Measurements from ENCODE around the gene HCFC1. TPM values are rescaled to one million over a fixed set of nuclear protein-coding genes. Genes with fewer than 3 reads are reported as not detected.

Gene HCFC1
- total and polyA plus RNA-seq, 9 of the 15 experiments (the other 6 are each of a cell fraction or from before 2014, with no cell fraction given): 2.8 to 133 (median 17.1) TPM

DNA sequence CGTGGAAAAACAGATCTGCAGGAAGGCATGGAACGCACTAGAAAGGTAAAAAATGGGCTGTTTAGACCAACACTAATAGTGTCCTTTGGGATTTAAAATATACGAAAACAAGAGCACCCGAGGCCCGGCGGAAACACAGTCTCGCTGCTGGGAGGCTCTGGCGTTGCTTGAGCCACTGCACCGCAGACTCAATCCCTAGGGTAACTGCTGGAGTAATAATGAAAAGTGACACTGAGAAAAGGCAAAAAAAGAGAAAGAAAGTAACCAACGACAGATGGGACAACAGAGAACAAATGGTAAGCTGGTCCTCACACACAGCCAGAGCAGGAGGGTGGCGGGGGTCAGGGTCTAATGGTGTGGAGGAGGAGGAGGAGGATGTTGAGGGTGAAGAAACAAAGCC is 32.7 kb upstream of the HCFC1 start:
- WGBS (ENCODE audit: insufficient coverage, low coverage, missing lambda C conversion rate): 87% methylated on average over 9 of the region's 11 CpGs
- BruUV-seq (replicated peaks): no TSS peak
- in situ Hi-C loops (cut with MboI): no loop called here
- Histone ChIP-seq H3K4me1 (replicated peaks in 1 of 2; ENCODE audit: control insufficient read depth in 2 of 2, insufficient read depth in 2 of 2, low read length in 2 of 2) (peaks cover 12 to 18% of the 10 kb centered on the region in 2 experiments; a peak in 4 of 5 replicates), H3K9me3 (replicated peaks; ENCODE audit: control insufficient read depth, insufficient read depth, low read depth, low read length) (no peaks in the 10 kb centered on the region), H3K36me3 (ENCODE audit: control insufficient read depth, insufficient read depth, low read length) (peaks cover 23% of the 10 kb centered on the region; the same call in 2 of the 3 replicates), H4K20me1 (replicated peaks; ENCODE audit: control insufficient read depth, insufficient read depth, low read length) (no peaks in the 10 kb centered on the region), H3K27me3 (ENCODE audit: control insufficient read depth in 2 of 2, insufficient read depth in 2 of 2, low read length in 2 of 2) (no peaks in the 10 kb centered on the region), H3K4me3 (no peak overlapping the region), H3K79me2 (ENCODE audit: control insufficient read depth, insufficient read depth, low read length) (no peaks in the 10 kb centered on the region), H3K9ac (ENCODE audit: insufficient read depth in 1 of 2, low read depth in 2 of 2, low read length in 2 of 2) (no peak overlapping the region), H3K9me1 (ENCODE audit: control insufficient read depth, insufficient read depth, low read length) (no peaks in the 10 kb centered on the region), H3K4me2 (ENCODE audit: insufficient read depth, low read length) (no peak overlapping the region), H2AFZ (ENCODE audit: low read depth, low read length) (no peak overlapping the region), H3K27ac (ENCODE audit: extremely low read depth, low read depth, low read length) (peak overlapping the region; percentile 28; the same call in 1 of the 3 replicates)
- intact Hi-C loops (cut with micrococcal nuclease): no loop called here
- ChIA-PET POLR2A (interaction anchor here (1.0 to 4.7 kb wide), 3 partner anchors 10 to 18 kb away, joined by 4 to 23 read pairs (median 6); no protein-coding TSS in a partner anchor), CTCF (ENCODE audit: low intra/inter-chr PET ratio) (no interaction called here)
- FAIRE-seq (no peak), ATAC-seq (no peak), DNase-seq (ENCODE audit: extremely low read depth in 1 of 4, low spot score in 3 of 4) (no peak)
- no peak for TF ChIP-seq ZNF77 (CRISPR knock-in tag; IDR thresholded peaks at IDR 0.05)
- TF ChIP-seq ZBTB1 (CRISPR knock-in tag; IDR thresholded peaks at IDR 0.05; ENCODE audit: borderline replicate concordance, low read depth): no peak
- no peak for TF ChIP-seq FOXJ3 (CRISPR knock-in tag; IDR thresholded peaks at IDR 0.05)
- TF ChIP-seq ZNF445 (CRISPR knock-in tag; IDR thresholded peaks at IDR 0.05; ENCODE audit: low read depth): no peak
- no peak for TF ChIP-seq PPARD (CRISPR knock-in tag; IDR thresholded peaks at IDR 0.05)
- TF ChIP-seq CAMTA2 (CRISPR knock-in tag; conservative IDR thresholded peaks at IDR 0.05): no peak
- TF ChIP-seq KLF16 (IDR thresholded peaks at IDR 0.05): no peak
- TF ChIP-seq HNRNPLL (IDR thresholded peaks at IDR 0.05; ENCODE audit: low read depth, low read length, poor library complexity, severe bottlenecking): no peak
- TF ChIP-seq, protein P1, sequence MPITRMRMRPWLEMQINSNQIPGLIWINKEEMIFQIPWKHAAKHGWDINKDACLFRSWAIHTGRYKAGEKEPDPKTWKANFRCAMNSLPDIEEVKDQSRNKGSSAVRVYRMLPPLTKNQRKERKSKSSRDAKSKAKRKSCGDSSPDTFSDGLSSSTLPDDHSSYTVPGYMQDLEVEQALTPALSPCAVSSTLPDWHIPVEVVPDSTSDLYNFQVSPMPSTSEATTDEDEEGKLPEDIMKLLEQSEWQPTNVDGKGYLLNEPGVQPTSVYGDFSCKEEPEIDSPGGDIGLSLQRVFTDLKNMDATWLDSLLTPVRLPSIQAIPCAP (CRISPR knock-in tag; IDR thresholded peaks at IDR 0.05; ENCODE audit: borderline replicate concordance): no peak
- TF ChIP-seq NBN (IDR thresholded peaks at IDR 0.05; ENCODE audit: low read depth): no peak
- TF ChIP-seq, protein P2, sequence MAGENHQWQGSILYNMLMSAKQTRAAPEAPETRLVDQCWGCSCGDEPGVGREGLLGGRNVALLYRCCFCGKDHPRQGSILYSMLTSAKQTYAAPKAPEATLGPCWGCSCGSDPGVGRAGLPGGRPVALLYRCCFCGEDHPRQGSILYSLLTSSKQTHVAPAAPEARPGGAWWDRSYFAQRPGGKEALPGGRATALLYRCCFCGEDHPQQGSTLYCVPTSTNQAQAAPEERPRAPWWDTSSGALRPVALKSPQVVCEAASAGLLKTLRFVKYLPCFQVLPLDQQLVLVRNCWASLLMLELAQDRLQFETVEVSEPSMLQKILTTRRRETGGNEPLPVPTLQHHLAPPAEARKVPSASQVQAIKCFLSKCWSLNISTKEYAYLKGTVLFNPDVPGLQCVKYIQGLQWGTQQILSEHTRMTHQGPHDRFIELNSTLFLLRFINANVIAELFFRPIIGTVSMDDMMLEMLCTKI (IDR thresholded peaks at IDR 0.05; ENCODE audit: partially characterized antibody): no peak
- no peak for TF ChIP-seq BRCA1 (IDR thresholded peaks at IDR 0.05)
- TF ChIP-seq BRCA1 (CRISPR knock-in tag; IDR thresholded peaks at IDR 0.05): no peak
- TF ChIP-seq ZNF551 (CRISPR knock-in tag; IDR thresholded peaks at IDR 0.05): no peak
